DOHH2 (cell line): ENCODE measurements around the gene APAF1.

Source experiments
- H3F3A ChIP-seq: fragments of 200-600 bp; sonication (generic), shearing (Covaris generic); 2 replicates; pipeline ENCODE4 v1.6.0; 2016; ENCODE audit warnings: antibody characterized with exemption, mild to moderate bottlenecking; ENCODE audit not compliant: control insufficient read depth, insufficient read depth
- H3K27ac ChIP-seq: fragments of 200-600 bp; sonication (generic); 2 replicates; pipeline ENCODE4 v1.5.1; 2014; ENCODE audit warnings: low read depth, mild to moderate bottlenecking, low read length, moderate library complexity
- H3K27me3 ChIP-seq: fragments of 200-600 bp; sonication (generic); 2 replicates; pipeline ENCODE4 v1.6.1; 2014; ENCODE audit warnings: mild to moderate bottlenecking, low read length, mixed read lengths; ENCODE audit not compliant: control insufficient read depth
- H3K36me3 ChIP-seq: fragments of 200-600 bp; sonication (generic); 2 replicates; pipeline ENCODE4 v1.6.1; 2014; ENCODE audit warnings: mild to moderate bottlenecking, low read length, moderate library complexity, mixed read lengths; ENCODE audit not compliant: control insufficient read depth
- H3K4me1 ChIP-seq: fragments of 200-600 bp; sonication (generic); 2 replicates; pipeline ENCODE4 v1.6.1; 2014; ENCODE audit warnings: mild to moderate bottlenecking, low read length, mixed read lengths; ENCODE audit not compliant: control insufficient read depth
- H3K4me2 ChIP-seq: fragments of 200-600 bp; sonication (generic); 2 replicates; pipeline ENCODE4 v1.6.0; 2014; ENCODE audit warnings: mild to moderate bottlenecking, low read length, moderate library complexity
- H3K4me3 ChIP-seq: fragments of 200-600 bp; sonication (generic); 2 replicates; pipeline ENCODE4 v1.5.1; 2014; ENCODE audit warnings: mild to moderate bottlenecking, low read length, mixed read lengths
- H3K79me2 ChIP-seq: fragments of 200-600 bp; sonication (generic); 2 replicates; pipeline ENCODE4 v1.6.1; 2014; ENCODE audit warnings: mild to moderate bottlenecking, low read length, mixed read lengths; ENCODE audit not compliant: control insufficient read depth
- H3K9me2 ChIP-seq: fragments of 200-600 bp; sonication (generic); replicated peaks from 2 replicates; pipeline ENCODE4 v1.6.1; 2014; ENCODE audit warnings: mild to moderate bottlenecking, low read length, mixed read lengths; ENCODE audit not compliant: control insufficient read depth
- H3K9me3 ChIP-seq: fragments of 200-600 bp; sonication (generic); 2 replicates; pipeline ENCODE4 v1.6.1; 2014; ENCODE audit warnings: antibody characterized with exemption, low read length, mixed read lengths; ENCODE audit not compliant: control insufficient read depth, insufficient read depth
- H4K20me1 ChIP-seq: fragments of 200-600 bp; sonication (generic); 2 replicates; pipeline ENCODE4 v1.6.0; 2014; ENCODE audit warnings: low read depth, mild to moderate bottlenecking, antibody characterized with exemption, low read length, moderate library complexity; ENCODE audit not compliant: control insufficient read depth, insufficient read depth
- CTCF ChIP-seq: fragments of 200-600 bp; sonication (generic); IDR thresholded peaks from one replicate; pipeline ENCODE4 v1.5.1; 2014; ENCODE audit warnings: antibody characterized with exemption, mild to moderate bottlenecking, low read depth, low read length; ENCODE audit not compliant: poor library complexity, severe bottlenecking
- EZH2phosphoT487 ChIP-seq: fragments of 200-600 bp; sonication (generic); IDR thresholded peaks from 2 replicates; pipeline ENCODE4 v1.6.1; 2017; ENCODE audit warnings: borderline replicate concordance, mild to moderate bottlenecking, antibody characterized with exemption, low read length, moderate library complexity, mixed read lengths

The APAF1 gene

GRCh38 chr12:98684199-98684598 lies 39.1 kb downstream of the APAF1 start:
- no peaks in the 10 kb centered on the region for H3K9me3 ChIP-seq
- H3F3A ChIP-seq, result no peaks in the 10 kb centered on the region
- no peak overlapping the region for H3K27ac ChIP-seq
- no peaks in the 10 kb centered on the region for H4K20me1 ChIP-seq
- TF ChIP-seq CTCF (no peak), EZH2phosphoT487 (no peak)
- H3K27me3 ChIP-seq, result no peaks in the 10 kb centered on the region
- no peaks in the 10 kb centered on the region for H3K79me2 ChIP-seq
- H3K9me2 ChIP-seq, result no peaks in the 10 kb centered on the region
- no peak overlapping the region for H3K4me2 ChIP-seq
- no peak overlapping the region for H3K4me3 ChIP-seq
- no peaks in the 10 kb centered on the region for H3K4me1 ChIP-seq
- peaks cover 56% of the 10 kb centered on the region for H3K36me3 ChIP-seq

GRCh38 chr12:98686603-98687002 lies 41.5 kb downstream of the APAF1 start:
- Histone ChIP-seq H3F3A (no peaks in the 10 kb centered on the region), H3K36me3 (peaks cover 46% of the 10 kb centered on the region), H3K4me3 (no peak overlapping the region), H4K20me1 (no peaks in the 10 kb centered on the region), H3K27me3 (no peaks in the 10 kb centered on the region), H3K4me2 (no peak overlapping the region), H3K9me2 (no peaks in the 10 kb centered on the region), H3K9me3 (no peaks in the 10 kb centered on the region), H3K4me1 (no peaks in the 10 kb centered on the region), H3K79me2 (no peaks in the 10 kb centered on the region), H3K27ac (no peak overlapping the region)
- TF ChIP-seq CTCF (no peak), EZH2phosphoT487 (no peak)

- no peak for TF ChIP-seq EZH2phosphoT487
- TF ChIP-seq CTCF, result no peak
- Histone ChIP-seq H3F3A (no peaks in the 10 kb centered on the region), H3K36me3 (peaks cover 33% of the 10 kb centered on the region), H3K4me3 (no peak overlapping the region), H3K4me2 (no peak overlapping the region), H3K9me2 (no peaks in the 10 kb centered on the region), H3K27me3 (no peaks in the 10 kb centered on the region), H4K20me1 (no peaks in the 10 kb centered on the region), H3K4me1 (no peaks in the 10 kb centered on the region), H3K79me2 (no peaks in the 10 kb centered on the region), H3K27ac (no peak overlapping the region), H3K9me3 (no peaks in the 10 kb centered on the region)
Observed at GRCh38 chr12:98691351-98691750, 46.3 kb downstream of the APAF1 start.

- Histone ChIP-seq H3K4me3 (no peak overlapping the region), H3K79me2 (no peaks in the 10 kb centered on the region), H3F3A (no peaks in the 10 kb centered on the region), H3K4me1 (peaks cover 4% of the 10 kb centered on the region; the same call in 1 of the 2 replicates), H4K20me1 (no peaks in the 10 kb centered on the region), H3K27ac (no peak overlapping the region), H3K9me3 (no peaks in the 10 kb centered on the region), H3K36me3 (peaks cover 30% of the 10 kb centered on the region), H3K4me2 (no peak overlapping the region), H3K27me3 (no peaks in the 10 kb centered on the region), H3K9me2 (no peaks in the 10 kb centered on the region)
- TF ChIP-seq CTCF, result no peak
- no peak for TF ChIP-seq EZH2phosphoT487
Observed at GRCh38 chr12:98696036-98696646, 51.1 kb downstream of the APAF1 start.
